ENCODE measurements around the gene DNAJB6.

Gene DNAJB6

GRCh38 chr7:157410831-157411556 lies 74.2 kb downstream of the DNAJB6 start:
- CTCF ChIA-PET = no interaction called here

GRCh38 chr7:157411580-157411979 lies 74.8 kb downstream of the DNAJB6 start:
- WGBS (ENCODE audit: insufficient coverage) = 90% methylated on average over 18 of the region's 19 CpGs
- H3K4me3 ChIP-seq (ENCODE audit: control insufficient read depth in 1 of 7, extremely low read depth in 1 of 7, insufficient read depth in 4 of 7, low read depth in 2 of 7, low read length in 6 of 7) = no peak overlapping the region
- peaks cover 3 to 81% (median 55%) of the 10 kb centered on the region in 4 experiments for H3K36me3 ChIP-seq (ENCODE audit: control insufficient read depth in 4 of 4, insufficient read depth in 4 of 4, low read length in 3 of 4)
- POLR2A ChIA-PET = no interaction called here
- H3K27ac ChIP-seq (ENCODE audit: insufficient read depth in 1 of 2, low read depth in 1 of 2, low read length in 2 of 2, poor library complexity in 1 of 2, severe bottlenecking in 2 of 2) = no peak overlapping the region
- H3K27me3 ChIP-seq (replicated peaks in 2 of 5; ENCODE audit: control insufficient read depth in 4 of 5, insufficient read depth in 5 of 5, low read length in 4 of 5) = no peaks in the 10 kb centered on the region
- CTCF ChIA-PET = no interaction called here
- peaks cover 0 to 5% (median under 1%) of the 10 kb centered on the region in 4 experiments for H3K4me1 ChIP-seq (ENCODE audit: control extremely low read depth in 1 of 4, control insufficient read depth in 4 of 4, insufficient read depth in 4 of 4, low read length in 3 of 4)
- DNase-seq = no peak
- H3K9me3 ChIP-seq (ENCODE audit: control extremely low read depth in 1 of 5, control insufficient read depth in 4 of 5, insufficient read depth in 2 of 5, low read depth in 1 of 5, low read length in 4 of 5) = no peaks in the 10 kb centered on the region

More at GRCh38 chr7:157410831-157411556, 74.2 kb downstream of the DNAJB6 start:
- Histone ChIP-seq H3K36me3 (ENCODE audit: control insufficient read depth in 4 of 4, insufficient read depth in 4 of 4, low read length in 3 of 4) (peaks cover 3 to 80% (median 49%) of the 10 kb centered on the region in 4 experiments), H3K4me1 (ENCODE audit: control extremely low read depth in 1 of 4, control insufficient read depth in 4 of 4, insufficient read depth in 4 of 4, low read length in 3 of 4) (peaks cover 0 to 7% (median 3%) of the 10 kb centered on the region in 4 experiments), H3K27me3 (replicated peaks in 2 of 5; ENCODE audit: control insufficient read depth in 4 of 5, insufficient read depth in 5 of 5, low read length in 4 of 5) (no peaks in the 10 kb centered on the region), H3K27ac (ENCODE audit: insufficient read depth in 1 of 2, low read depth in 1 of 2, low read length in 2 of 2, poor library complexity in 1 of 2, severe bottlenecking in 2 of 2) (no peak overlapping the region), H3K4me3 (ENCODE audit: control insufficient read depth in 1 of 7, extremely low read depth in 1 of 7, insufficient read depth in 4 of 7, low read depth in 2 of 7, low read length in 6 of 7) (no peak overlapping the region), H3K9me3 (ENCODE audit: control extremely low read depth in 1 of 5, control insufficient read depth in 4 of 5, insufficient read depth in 2 of 5, low read depth in 1 of 5, low read length in 4 of 5) (no peaks in the 10 kb centered on the region)
- DNase-seq = no peak
- POLR2A ChIA-PET = interaction anchor here (0.5 kb wide), 1 partner anchor 24 kb away, joined by 4 read pairs; no protein-coding TSS in a partner anchor
- WGBS (ENCODE audit: insufficient coverage) = over 99% methylated on average over 26 of the region's 33 CpGs

GRCh38 chr7:157412021-157412443 lies 75.2 kb downstream of the DNAJB6 start:
- Histone ChIP-seq H3K36me3 (ENCODE audit: control insufficient read depth in 4 of 4, insufficient read depth in 4 of 4, low read length in 3 of 4) (peaks cover 3 to 81% (median 57%) of the 10 kb centered on the region in 4 experiments), H3K4me3 (ENCODE audit: control insufficient read depth in 1 of 7, extremely low read depth in 1 of 7, insufficient read depth in 4 of 7, low read depth in 2 of 7, low read length in 6 of 7) (no peak overlapping the region), H3K27me3 (replicated peaks in 2 of 5; ENCODE audit: control insufficient read depth in 4 of 5, insufficient read depth in 5 of 5, low read length in 4 of 5) (no peaks in the 10 kb centered on the region), H3K27ac (ENCODE audit: insufficient read depth in 1 of 2, low read depth in 1 of 2, low read length in 2 of 2, poor library complexity in 1 of 2, severe bottlenecking in 2 of 2) (no peak overlapping the region), H3K4me1 (ENCODE audit: control extremely low read depth in 1 of 4, control insufficient read depth in 4 of 4, insufficient read depth in 4 of 4, low read length in 3 of 4) (peaks cover 0 to 5% (median 0%) of the 10 kb centered on the region in 4 experiments), H3K9me3 (ENCODE audit: control extremely low read depth in 1 of 5, control insufficient read depth in 4 of 5, insufficient read depth in 2 of 5, low read depth in 1 of 5, low read length in 4 of 5) (no peaks in the 10 kb centered on the region)
- no peak for DNase-seq
- WGBS (ENCODE audit: insufficient coverage) = 91% methylated on average over 8 of the region's 11 CpGs
- ChIA-PET CTCF (interaction anchor here (0.9 kb wide), 1 partner anchor 14 kb away, joined by 3 read pairs; no protein-coding TSS in a partner anchor), POLR2A (no interaction called here)

- Histone ChIP-seq H3K27ac (ENCODE audit: insufficient read depth in 1 of 2, low read depth in 1 of 2, low read length in 2 of 2, poor library complexity in 1 of 2, severe bottlenecking in 2 of 2) (no peak overlapping the region), H3K4me1 (ENCODE audit: control extremely low read depth in 1 of 4, control insufficient read depth in 4 of 4, insufficient read depth in 4 of 4, low read length in 3 of 4) (peaks cover 0 to 2% (median 0%) of the 10 kb centered on the region in 4 experiments), H3K9me3 (ENCODE audit: control extremely low read depth in 1 of 5, control insufficient read depth in 4 of 5, insufficient read depth in 2 of 5, low read depth in 1 of 5, low read length in 4 of 5) (no peaks in the 10 kb centered on the region), H3K36me3 (ENCODE audit: control insufficient read depth in 4 of 4, insufficient read depth in 4 of 4, low read length in 3 of 4) (peaks cover 5 to 80% (median 58%) of the 10 kb centered on the region in 4 experiments), H3K4me3 (ENCODE audit: control insufficient read depth in 1 of 7, extremely low read depth in 1 of 7, insufficient read depth in 4 of 7, low read depth in 2 of 7, low read length in 6 of 7) (no peak overlapping the region), H3K27me3 (replicated peaks in 2 of 5; ENCODE audit: control insufficient read depth in 4 of 5, insufficient read depth in 5 of 5, low read length in 4 of 5) (no peaks in the 10 kb centered on the region)
- ChIA-PET CTCF (interaction anchor here (0.9 to 1.5 kb wide), 2 partner anchors 14 to 20 kb away, joined by 3 to 4 read pairs; no protein-coding TSS in a partner anchor), POLR2A (no interaction called here)
- WGBS (ENCODE audit: insufficient coverage) = 97% methylated on average over 24 of the region's 26 CpGs
- DNase-seq = no peak
These were observed 75.8 kb downstream of the DNAJB6 start for GRCh38 chr7:157412491-157413180.

DNA sequence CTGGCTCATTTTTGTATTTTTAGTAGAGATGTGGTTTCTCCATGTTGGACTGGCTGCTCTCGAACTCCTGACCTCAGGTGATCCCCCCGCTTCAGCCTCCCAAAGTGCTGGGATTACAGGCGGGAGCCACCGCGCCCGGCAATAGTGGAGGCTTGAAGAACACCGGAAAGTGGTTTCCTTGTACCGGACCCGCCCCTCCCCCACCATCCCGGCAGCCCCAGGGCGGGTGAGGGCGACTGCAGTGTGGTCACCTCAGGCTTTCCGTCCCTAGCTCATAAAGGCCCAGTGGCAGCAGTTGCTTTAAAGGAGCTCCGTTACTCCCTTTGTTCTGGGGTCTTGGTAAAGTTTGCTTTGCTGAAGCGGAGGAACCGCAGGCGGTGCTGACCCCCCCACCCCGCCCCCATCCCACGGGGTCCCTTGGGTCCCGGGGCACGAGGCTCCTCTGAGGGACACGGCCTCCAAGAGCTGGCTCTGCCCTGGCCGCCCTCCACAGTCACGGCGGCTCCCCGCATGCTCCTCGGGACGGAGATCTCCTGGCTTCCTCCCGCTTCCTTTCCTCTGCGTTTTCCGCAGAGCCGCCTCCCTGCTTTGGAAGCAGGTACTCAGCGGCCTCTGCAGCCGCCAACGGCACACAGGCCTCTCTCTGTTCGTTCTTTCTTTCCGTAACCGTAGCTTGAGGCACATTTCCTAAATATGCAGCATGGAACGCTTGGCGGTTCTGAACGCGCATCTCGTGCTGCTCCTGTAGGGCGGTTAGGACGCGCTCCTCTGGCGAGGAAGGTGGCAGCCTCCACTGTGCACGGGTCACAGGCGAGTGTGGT lies 77.3 kb downstream of the DNAJB6 start:
- no peaks in the 10 kb centered on the region for H3K4me1 ChIP-seq (ENCODE audit: control extremely low read depth in 1 of 4, control insufficient read depth in 4 of 4, insufficient read depth in 4 of 4, low read length in 3 of 4)
- no peak for DNase-seq
- 98% methylated on average over 45 of the region's 49 CpGs for WGBS (ENCODE audit: insufficient coverage)
- no peak overlapping the region for H3K27ac ChIP-seq (ENCODE audit: insufficient read depth in 1 of 2, low read depth in 1 of 2, low read length in 2 of 2, poor library complexity in 1 of 2, severe bottlenecking in 2 of 2)
- no peaks in the 10 kb centered on the region for H3K9me3 ChIP-seq (ENCODE audit: control extremely low read depth in 1 of 5, control insufficient read depth in 4 of 5, insufficient read depth in 2 of 5, low read depth in 1 of 5, low read length in 4 of 5)
- ChIA-PET CTCF (interaction anchor here (0.7 to 1.5 kb wide), 2 partner anchors 17 to 19 kb away, joined by 3 to 4 read pairs; no protein-coding TSS in a partner anchor), POLR2A (no interaction called here)
- H3K27me3 ChIP-seq (replicated peaks in 2 of 5; ENCODE audit: control insufficient read depth in 4 of 5, insufficient read depth in 5 of 5, low read length in 4 of 5) = no peaks in the 10 kb centered on the region
- H3K36me3 ChIP-seq (ENCODE audit: control insufficient read depth in 4 of 4, insufficient read depth in 4 of 4, low read length in 3 of 4) = peaks cover 5 to 77% (median 57%) of the 10 kb centered on the region in 4 experiments
- no peak overlapping the region for H3K4me3 ChIP-seq (ENCODE audit: control insufficient read depth in 1 of 7, extremely low read depth in 1 of 7, insufficient read depth in 4 of 7, low read depth in 2 of 7, low read length in 6 of 7)

- no peak overlapping the region for H3K4me3 ChIP-seq (ENCODE audit: control insufficient read depth in 1 of 7, extremely low read depth in 1 of 7, insufficient read depth in 4 of 7, low read depth in 2 of 7, low read length in 6 of 7)
- no peak for DNase-seq
- H3K27me3 ChIP-seq (replicated peaks in 2 of 5; ENCODE audit: control insufficient read depth in 4 of 5, insufficient read depth in 5 of 5, low read length in 4 of 5) = no peaks in the 10 kb centered on the region
- WGBS (ENCODE audit: insufficient coverage) = 98% methylated on average over 8 of the region's 8 CpGs
- ChIA-PET CTCF (interaction anchor here (0.7 kb wide), 1 partner anchor 17 kb away, joined by 3 read pairs; no protein-coding TSS in a partner anchor), POLR2A (no interaction called here)
- H3K9me3 ChIP-seq (ENCODE audit: control extremely low read depth in 1 of 5, control insufficient read depth in 4 of 5, insufficient read depth in 2 of 5, low read depth in 1 of 5, low read length in 4 of 5) = no peaks in the 10 kb centered on the region
- H3K27ac ChIP-seq (ENCODE audit: insufficient read depth in 1 of 2, low read depth in 1 of 2, low read length in 2 of 2, poor library complexity in 1 of 2, severe bottlenecking in 2 of 2) = no peak overlapping the region
- H3K4me1 ChIP-seq (ENCODE audit: control extremely low read depth in 1 of 4, control insufficient read depth in 4 of 4, insufficient read depth in 4 of 4, low read length in 3 of 4) = no peaks in the 10 kb centered on the region
- peaks cover 5 to 75% (median 53%) of the 10 kb centered on the region in 4 experiments for H3K36me3 ChIP-seq (ENCODE audit: control insufficient read depth in 4 of 4, insufficient read depth in 4 of 4, low read length in 3 of 4)
These were observed 77.9 kb downstream of the DNAJB6 start for GRCh38 chr7:157414702-157415096.

All from common myeloid progenitor, CD34-positive (primary cell).